Hindlimb muscle (tissue), 1 donor: Measurements from ENCODE around the gene ZNF804B. TPM values are rescaled to one million over a fixed set of nuclear protein-coding genes. Genes with fewer than 3 reads are reported as not detected.
"Not testable (repeated sequence)": the region's sequence is repeated elsewhere in the genome, so short reads cannot be mapped to it uniquely, and the experiment has no call there.

Source experiments
- DNase-seq: peaks from one replicate; pipeline ENCODE4 v3.0.0-alpha.2; 2013
- polyA plus RNA-seq: library from polyadenylated mRNA; unstranded; fragments of 120-200 nt; gene quantifications from one replicate; pipeline ENCODE4 v1.2.1, GENCODE V29; 2013; ENCODE audit not compliant: insufficient read length

ZNF804B gene
- polyA plus RNA-seq, 1 donor: not detected

DNA sequence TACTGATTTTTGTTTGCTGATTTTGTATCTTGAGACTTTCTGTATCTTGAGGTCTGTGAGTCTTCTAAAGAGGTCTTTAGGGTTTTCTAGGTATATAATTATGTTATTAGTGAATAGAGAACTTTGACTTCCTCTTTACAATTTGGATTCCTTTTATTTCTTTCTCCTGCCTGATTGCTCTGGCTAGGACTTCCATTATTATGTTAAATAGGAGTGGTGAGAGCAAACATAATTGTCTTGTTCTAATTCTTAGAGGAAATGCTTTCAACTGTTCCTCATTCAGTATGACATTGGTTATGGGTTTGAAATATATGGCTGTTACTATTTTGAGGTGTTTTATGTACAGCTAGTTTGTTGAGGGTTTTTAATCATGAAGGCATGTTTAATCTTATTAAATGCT is 344.1 kb downstream of the ZNF804B start:
- no peak for DNase-seq

DNA sequence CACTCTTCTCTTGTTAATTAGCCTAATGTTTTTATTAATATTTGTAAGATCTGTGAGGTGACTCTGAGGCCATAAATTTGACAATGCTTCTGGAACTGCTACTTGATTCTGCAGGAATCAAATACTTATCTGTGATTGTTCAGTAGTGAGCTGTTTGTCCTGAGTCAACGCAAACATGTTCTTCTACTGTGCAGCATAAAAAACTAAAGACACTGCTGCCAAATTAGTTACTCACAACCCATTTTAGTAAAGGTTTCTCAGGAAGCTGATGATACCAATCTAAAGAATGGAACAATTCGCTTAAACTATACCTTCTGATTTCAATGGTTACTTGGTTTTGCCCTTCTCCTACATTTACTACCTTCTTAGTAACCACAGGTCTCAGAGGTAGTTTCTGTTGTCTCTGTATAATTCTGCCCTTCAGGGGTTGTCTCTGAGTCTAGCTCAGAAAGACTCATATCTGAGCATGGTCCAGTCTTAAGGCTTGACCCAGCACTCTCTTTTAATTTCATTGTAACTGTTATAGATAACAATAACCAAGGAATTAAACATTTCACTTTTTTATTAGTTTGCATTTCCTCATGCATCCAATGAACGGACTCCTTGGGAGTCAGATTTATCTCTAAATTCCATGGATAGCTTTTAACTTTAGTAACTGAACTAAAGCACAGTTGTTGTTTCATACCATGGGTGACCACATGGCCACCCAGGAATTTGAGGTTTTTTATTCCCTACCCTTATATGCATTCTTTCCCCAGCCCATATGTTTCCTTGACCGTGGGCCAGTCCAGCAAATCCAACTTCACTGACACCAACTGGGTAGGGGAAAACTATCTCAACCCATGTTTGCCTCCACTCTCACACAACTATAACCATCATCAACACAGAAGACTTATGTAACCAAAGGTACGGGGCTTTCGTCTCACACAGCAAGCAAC is 345.5 kb downstream of the ZNF804B start:
- DNase-seq: no peak

DNA sequence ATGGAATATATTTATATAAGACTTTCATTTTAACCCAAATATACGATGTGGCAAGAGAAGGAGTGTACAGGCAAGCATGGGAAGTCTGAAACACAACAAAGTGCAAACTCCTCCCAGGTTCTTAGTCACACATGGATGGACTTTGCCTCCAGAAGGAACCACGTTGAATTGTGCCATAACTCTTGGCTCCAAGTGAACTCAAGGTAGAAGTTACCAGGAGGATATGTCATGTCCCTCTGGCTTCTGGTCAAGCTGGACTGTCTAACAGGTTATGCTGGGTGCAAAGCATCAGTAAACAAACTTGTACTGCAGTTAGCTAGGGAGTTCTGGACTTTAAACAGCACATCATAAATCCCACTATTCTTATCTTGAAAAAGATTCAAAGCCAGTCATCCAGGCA is 364.4 kb downstream of the ZNF804B start:
- DNase-seq: no peak

DNA sequence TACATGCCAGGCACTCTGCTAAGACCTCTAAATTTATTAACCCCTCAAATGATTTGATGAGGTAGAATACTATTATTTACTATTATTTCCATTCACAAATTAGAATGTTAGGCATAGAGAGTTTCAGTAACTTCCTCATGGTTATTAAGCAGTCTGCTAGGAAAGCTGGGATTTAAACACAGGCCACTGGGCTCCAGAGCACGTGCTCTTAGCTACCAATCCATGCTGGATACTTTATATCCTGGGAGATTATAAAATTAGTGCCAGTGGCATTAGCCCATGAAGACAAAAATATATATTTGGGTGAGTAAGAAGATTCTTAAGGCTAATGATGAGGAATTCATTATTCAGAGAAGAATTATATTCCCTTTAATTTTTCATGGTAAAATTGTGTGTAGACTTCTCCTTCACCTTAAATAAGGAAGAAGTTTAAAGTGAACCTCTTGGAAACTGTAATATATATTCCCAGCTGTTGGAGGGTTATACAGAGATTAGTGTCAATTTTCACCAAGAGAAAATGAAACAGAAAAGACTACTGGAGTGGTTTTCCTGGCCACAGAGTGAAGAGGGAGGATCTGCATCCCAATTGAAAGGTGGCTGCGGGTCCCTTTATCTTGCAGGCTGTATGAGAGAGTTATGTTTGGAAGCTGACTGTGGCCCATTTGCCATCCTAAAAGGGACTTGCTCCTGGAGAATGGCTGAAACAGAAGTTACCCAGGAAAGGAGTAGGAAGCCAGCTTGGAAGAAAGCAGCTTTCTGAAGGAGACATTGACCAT is 370.3 kb downstream of the ZNF804B start:
- no peak for DNase-seq

DNA sequence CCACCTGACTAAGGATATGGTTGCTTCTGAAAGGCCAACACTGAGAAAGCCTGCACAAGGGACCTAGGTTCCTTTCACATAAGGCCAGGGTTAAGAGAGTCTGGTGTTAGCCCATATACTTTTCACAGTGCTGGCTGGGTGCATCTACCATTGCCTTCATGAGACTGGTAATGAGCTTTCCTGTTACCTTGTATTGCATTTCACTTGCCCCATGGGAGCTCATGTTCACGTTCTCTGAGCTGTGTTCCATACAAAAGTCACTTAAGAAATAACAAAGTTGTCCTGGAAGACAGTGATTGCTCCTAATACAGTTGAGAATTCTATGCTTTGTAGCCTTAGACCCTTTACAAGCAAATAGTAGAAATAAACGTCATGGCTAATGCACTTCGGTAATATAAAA is 373.9 kb downstream of the ZNF804B start:
- no peak for DNase-seq

DNA sequence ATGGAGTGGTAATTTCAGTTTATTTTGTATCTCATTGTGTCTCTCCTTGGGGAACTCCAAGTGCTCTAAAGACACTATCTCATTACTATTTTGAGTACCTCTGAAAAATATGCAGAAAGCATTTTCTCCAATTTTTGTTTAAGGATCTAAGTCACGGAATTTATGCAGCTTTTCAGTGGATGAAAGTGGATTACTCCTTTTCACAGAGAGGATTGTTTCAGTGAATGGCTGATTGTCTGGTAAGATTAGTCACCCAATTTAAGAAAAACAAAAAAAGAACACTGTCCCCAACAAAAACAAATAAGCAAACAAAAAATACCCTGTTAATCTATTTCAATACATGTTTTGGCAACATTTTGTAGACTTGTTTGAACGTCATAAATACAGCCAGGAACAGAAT is 374.3 kb downstream of the ZNF804B start:
- no peak for DNase-seq

DNA sequence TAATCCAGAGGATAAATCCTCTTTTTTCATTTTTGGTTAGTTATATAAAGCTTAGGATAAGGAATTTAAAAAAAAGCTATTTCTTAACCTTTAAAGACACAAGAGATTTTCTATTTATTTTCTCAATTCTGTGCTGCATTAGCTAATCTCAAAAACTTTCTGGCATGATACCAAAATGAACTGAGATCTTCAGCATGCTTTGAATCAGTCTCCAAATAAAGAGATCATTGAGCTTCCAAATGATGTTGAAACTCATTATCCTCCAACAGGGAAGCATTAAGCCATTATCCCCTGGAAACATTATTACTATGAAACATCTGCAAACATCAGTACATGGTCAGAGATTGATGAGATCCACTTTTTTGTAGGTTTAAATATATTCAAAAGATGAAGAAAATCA is 386.3 kb downstream of the ZNF804B start:
- DNase-seq: no peak

DNA sequence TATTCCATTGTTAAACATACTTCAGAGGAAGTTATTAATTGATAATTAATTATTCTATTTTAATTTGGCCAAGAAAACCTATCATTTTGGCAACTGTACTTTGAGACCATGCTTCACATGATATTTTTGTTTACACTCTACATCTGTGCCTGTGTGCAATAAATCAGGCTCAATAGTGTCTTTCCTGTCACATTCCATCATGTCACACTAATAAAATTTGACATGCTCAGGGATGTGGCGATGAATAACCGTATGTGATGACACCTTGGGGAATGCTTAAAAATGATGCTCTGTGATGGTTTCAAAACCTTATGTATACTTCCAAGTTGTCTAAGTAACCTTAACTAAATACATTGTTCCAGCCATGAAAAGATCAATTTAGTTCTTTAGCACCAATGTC is 400.6 kb downstream of the ZNF804B start:
- DNase-seq: no peak

DNA sequence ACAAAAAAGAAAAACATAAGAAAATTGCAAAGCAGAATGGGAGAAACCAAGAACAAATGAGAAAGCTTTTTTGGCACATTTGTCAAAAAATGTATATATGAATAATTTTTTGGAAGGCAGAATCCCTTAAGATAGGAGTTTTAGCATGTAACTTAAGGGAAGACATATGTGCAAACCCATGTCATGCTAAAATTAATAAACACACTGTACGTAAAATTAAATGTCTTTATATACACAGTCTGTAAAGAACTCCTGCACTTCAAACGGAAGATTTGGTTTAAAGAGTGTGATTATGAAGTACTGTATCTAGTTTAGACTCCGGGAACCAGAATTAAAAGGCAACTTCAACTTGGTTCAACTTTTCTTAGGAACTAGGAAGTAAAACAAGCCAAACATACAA is 405.9 kb downstream of the ZNF804B start:
- DNase-seq: no peak

DNA sequence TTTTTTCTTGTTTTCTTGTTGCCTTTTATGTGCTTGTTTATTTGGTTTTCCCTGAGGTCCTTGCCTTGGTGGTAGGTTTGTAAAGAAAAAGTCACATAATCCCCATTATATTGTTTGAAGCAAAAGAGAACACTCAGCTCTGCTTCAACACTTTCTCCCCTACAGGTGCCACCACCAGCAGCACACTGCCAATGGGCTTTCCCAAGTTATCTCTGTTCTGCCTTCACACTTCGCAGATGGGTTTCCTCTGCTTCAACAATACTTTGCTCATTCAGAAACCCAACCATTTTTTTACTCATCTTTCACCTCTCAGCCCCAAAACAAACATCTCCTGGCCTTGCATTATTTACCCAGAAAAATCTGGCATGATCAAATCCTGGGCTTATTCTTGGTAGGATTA is 411.1 kb downstream of the ZNF804B start:
- DNase-seq: no peak

DNA sequence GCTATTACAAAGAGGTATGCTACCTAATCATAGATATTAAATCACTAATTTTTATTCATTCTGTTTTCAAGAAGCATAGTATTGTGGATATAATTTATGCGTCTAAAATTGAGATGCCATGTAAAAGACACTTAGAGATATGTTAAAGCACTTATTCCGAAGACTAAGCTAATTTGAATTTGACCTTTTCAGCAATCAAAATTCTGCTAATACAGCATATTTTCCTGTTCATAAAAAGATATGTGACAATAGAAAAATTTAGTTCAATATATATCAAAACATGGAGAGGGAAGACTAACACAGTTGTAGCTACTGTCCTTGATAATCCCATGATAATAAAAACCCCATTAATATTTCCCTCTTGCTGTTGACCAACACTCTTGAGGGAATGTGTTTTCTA is 422.6 kb downstream of the ZNF804B start:
- no peak for DNase-seq

DNA sequence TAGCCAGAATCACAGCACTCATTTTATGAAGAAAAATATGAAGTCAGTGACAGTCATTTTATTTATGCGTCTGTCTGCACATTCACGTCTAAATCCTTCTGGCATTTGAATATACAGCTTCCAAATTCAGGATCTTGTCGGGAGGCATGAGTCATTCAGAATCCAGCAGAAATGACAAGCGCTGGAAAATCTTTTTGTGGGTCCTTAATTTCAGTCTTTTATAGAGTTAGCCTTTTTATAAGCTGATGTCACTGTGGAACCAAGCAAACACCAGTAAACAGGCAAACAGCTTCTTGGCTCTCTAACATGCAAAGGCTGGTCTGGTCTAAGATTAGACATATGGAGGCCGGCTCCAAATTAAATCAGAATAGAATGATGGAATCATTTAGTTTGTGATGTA is 424.2 kb downstream of the ZNF804B start:
- peak; percentile 21 for DNase-seq

DNA sequence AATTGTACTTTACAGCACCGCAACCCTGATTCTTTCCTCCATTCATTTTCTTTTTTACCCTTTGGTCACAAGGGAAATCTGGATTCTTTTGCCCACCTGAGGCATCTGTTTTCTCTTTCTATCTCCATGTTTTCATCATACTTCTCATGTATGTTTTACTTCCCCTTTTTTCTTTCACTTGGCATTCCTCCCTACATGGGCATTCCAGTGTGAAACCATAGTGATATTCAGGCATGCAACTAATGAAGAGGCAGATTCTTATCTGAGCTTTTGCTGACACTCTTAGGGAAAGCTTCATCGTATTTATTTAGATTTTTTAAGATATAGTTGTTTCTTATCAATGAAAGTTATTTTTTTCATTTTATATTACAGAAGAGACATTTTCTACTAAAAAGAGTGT is 441.3 kb downstream of the ZNF804B start:
- DNase-seq: no peak

DNA sequence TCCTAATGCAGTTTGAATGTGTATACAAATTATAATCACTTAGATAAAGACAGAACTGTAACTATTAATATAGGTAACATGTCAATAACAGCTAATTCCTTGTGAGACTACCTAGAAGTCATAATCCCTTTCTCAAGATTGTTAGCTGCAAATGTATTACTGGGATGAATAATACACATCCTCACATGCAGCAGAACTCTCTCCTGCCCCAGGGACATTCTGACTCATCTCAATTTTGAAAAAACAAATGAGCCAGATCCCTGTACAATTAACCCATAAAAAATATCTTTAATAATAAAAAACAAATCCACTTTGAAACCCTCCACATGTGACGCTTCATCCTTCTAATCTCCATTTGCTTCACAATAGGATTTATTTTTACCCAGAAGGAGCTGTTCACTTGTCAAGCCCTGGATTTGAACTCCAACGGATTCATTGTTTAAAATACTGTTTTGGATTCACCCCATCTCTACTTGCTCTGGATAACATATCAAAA is 464.4 kb downstream of the ZNF804B start:
- DNase-seq: no peak

DNA sequence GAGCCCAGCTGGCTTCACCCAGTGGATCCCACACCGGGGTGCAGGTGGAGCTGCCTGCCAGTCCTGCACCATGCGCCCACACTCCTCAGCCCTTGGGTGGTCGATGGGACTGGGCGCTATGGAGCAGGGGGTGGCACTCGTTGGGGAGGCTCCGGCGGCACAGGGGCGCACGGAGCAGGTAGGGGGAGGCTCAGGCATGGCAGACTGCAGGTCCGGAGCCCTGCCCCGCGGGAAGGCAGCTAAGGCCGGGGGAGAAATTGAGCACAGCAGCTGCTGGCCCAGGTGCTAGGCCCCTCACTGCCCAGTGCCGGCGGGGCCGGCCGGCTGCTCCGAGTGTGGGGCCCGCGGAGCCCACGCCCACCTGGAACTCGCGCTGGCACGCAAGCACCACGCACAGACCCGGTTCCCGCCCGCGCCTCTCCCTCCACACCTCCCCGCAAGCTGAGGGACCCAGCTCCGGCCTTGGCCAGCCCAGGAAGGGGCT is 469.2 kb downstream of the ZNF804B start:
- DNase-seq: not testable (repeated sequence)

DNA sequence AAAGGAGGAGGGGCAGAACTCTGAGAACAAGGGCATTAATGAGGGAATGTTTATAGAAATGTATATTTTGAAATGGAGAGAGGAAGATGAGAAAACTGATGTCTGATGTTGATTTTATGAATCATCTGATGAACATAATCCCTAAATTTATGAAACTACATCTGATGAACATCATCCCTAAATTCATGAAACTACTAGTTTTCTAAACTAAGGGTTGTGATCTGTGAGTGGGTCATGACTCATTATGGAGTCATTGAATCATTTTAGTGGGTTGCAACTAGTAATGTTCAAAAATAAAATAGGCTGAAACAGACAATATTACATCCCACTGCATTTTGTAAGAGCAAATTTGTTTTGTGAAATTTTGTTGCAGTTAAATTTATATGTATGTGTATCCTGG is 478.7 kb downstream of the ZNF804B start:
- no peak for DNase-seq

DNA sequence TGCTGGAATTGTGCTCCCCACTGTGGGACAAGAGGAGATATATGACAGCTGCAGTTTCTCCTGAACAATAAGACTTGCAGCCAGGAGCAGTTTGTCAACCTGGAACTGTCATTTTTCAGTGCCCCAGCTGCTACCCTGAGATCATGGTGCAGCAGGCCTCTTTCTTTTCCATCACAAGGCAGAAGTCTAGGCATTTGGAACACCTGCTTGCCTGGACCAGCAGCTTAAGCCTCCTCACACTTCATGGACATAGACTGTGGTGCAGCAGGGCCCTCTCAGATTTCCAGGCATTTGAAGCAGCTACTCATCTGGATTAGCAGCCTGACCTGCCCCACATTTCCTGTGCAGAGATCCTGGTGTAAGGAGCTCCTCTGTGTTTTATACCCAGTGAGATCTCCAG is 486.7 kb downstream of the ZNF804B start:
- DNase-seq: no peak

DNA sequence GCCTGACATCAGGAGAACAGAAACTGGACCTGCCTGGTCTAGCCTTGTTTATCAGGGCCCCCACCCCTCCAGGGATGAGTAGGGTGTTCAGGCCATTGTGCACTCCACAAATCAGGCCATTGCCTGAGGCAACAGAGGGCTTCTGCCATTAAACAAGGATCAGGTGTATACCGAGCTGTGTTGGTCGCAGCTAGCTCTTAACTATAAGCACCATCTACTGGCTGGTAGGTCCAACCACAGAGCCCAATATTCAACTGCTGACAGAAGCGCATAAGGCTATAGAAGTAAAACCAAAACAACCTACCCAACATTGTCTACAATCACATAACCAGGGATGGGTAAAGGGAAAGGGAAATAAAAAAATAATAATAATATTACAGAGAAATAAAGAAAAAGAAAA is 487.7 kb downstream of the ZNF804B start:
- no peak for DNase-seq

DNA sequence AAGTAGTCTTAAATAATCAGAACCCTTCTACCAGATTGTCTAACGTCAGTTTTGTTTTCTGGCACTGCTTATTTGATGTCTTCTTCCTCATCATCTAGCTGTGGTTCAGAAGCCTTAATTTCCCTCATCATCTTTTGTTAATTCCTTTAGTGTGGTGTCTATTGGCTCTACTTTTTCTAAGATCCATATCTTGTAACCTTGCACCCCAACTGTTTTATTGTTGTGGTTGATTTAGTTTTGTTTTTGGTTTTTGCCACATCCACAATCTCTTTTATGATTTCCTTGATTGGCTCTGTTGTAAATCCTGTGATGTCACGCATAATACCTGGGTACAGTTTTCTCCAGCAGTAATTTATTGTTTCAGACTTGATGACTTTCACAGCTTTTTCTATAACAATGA is 499.6 kb downstream of the ZNF804B start:
- no peak for DNase-seq

DNA sequence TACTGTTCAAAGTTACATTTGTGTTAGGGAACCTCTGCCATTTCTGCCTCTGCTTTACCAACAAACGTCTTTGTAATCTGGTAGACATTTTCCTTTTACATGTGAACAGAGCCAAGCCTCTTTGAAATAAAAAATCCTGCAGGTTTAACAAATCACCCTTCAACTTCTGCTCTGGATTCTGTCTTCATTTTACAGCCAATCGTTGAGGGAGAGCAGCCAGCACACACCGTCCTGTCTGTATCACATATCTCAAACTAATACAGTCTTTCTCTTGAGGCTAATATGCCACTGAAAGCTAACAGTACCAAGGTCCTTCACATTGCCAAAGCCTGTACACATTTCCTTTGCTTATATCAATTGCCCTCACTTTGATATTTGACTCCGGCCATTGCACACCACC is 504.6 kb downstream of the ZNF804B start:
- DNase-seq: no peak

DNA sequence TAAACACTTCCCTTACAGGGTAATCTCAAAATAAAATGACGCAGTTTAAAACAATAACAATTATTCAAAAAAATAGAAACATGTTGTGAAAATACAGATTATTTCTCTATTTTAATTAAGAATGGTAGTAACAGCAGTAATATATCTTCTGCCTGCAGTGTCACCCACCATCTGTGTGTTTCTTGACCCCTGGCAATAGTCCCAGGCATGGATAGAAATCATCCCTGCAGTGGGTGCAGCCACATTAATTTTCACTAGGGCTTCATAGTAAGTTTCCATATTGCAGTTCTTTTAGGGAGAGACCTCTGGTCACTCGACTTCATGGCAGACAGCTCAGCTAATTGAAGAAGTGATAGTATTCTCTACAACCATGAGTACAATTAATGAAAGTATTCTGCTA is 506.1 kb downstream of the ZNF804B start:
- DNase-seq: peak; percentile 4

DNA sequence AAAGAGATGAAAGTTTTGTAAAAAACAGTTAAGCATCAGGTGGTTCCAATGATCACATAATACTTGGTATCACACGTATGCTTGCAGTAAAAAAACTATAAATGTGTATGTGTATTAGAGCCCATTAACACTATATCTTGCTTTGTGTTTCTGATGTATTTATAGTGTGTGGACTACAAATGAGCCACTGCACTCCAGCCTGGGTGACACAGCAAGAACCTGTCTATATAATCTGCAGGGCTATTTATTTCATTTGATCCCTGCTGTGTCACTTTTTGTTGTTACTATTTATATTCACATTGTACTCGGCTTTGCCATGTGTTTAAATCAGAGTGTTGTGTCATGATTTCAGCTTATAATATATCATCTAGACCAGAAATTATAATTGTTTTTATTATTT is 523.8 kb downstream of the ZNF804B start:
- no peak for DNase-seq

DNA sequence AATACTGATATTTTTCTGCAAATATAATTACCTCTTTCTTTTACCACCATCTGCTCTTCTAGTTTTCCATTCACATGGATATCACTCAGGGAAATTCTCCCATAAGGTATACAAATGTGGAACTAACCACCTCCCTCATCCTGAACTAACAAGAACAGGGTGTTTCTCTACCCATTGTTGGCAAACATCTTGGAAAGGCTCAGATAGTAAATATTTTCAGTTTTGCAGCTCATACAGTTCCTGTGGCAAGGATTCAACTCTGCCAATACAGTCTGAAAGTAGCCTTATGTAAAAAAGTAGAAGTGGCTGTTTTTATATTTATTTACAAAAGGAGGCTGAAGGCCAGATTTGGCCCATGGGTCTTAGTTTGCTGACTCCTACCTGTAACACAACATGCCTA is 549.0 kb downstream of the ZNF804B start:
- no peak for DNase-seq

DNA sequence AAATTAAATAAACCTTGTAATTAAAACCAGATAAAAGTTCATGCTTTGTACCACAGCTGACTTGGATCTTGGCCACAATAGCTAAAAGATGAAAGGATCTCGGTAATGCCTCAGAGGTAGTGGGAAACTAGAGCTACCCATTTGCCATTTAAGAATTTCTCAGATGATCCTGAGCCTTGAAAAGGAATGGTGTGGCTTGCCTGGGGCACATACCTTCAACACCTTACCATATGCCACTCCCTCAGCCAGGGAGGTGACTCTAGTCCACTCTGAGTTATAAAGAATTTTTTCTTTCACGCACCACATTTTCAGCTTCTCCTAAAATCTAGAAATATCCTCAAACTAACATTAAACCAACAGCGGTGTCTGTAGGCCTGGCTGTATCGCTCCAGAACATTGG is 552.4 kb downstream of the ZNF804B start:
- DNase-seq: no peak
